OCI-LY1 (cell line): ENCODE data around the gene MROH7.

ENCODE experiments used
- EZH2 ChIP-seq: fragments of 200-600 bp; sonication (generic), shearing (Covaris generic); IDR thresholded peaks from 2 replicates; pipeline ENCODE4 v1.8.0; 2017; ENCODE audit warnings: borderline replicate concordance, mixed run types, mild to moderate bottlenecking, antibody characterized with exemption, low read length, moderate library complexity, mixed read lengths
- TF ChIP-seq, protein P1 (sequence below): fragments of 200-600 bp; sonication (generic), shearing (Covaris generic); IDR thresholded peaks from 2 replicates; pipeline ENCODE4 v1.5.1; 2017; ENCODE audit warnings: mild to moderate bottlenecking, antibody characterized with exemption, low read length, moderate library complexity, mixed read lengths

DNA sequence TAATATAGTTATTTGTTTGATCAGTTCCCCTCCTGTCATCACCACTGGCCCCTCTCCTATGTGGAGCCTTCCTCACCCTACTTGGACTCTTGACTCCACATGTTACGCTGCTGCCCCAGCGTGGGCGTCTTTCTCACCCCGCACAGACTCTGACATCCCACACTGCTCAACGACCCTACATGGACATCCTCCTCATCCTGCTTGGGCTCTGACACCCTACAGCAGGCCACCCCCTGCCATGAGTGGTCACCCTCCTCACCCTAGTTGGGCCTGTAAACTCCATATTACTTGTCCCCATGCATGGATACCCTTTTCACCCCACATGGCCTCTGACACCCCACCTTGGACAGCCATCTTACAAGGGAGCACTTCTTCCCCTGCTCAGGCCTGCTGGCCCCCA is 95.1 kb downstream of the MROH7 start:
- TF ChIP-seq, protein P1, sequence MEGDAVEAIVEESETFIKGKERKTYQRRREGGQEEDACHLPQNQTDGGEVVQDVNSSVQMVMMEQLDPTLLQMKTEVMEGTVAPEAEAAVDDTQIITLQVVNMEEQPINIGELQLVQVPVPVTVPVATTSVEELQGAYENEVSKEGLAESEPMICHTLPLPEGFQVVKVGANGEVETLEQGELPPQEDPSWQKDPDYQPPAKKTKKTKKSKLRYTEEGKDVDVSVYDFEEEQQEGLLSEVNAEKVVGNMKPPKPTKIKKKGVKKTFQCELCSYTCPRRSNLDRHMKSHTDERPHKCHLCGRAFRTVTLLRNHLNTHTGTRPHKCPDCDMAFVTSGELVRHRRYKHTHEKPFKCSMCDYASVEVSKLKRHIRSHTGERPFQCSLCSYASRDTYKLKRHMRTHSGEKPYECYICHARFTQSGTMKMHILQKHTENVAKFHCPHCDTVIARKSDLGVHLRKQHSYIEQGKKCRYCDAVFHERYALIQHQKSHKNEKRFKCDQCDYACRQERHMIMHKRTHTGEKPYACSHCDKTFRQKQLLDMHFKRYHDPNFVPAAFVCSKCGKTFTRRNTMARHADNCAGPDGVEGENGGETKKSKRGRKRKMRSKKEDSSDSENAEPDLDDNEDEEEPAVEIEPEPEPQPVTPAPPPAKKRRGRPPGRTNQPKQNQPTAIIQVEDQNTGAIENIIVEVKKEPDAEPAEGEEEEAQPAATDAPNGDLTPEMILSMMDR: no peak
- no peak for TF ChIP-seq EZH2
